PC-3 (cell line): Measurements from ENCODE around the gene NTM. TPM values are rescaled to one million over a fixed set of nuclear protein-coding genes. Genes with fewer than 3 reads are reported as not detected.

Source experiments
- ATAC-seq: fragments of 200-7000 bp; cut with Tn5 transposase; 2 replicates; pipeline ENCODE4 v1.9.1; 2020; ENCODE audit warnings: mild to moderate bottlenecking, moderate library complexity
- BruUV-seq: library from RNA; stranded (reverse); fragments of 400-500 nt; replicated peaks from 2 replicates; lab custom pipeline; 2021; lab: Mats Ljungman, UMichigan
- CTCF ChIA-PET: fragments of 300-600 bp; sonication (Branson Sonifier 250); formaldehyde crosslinking; loops from one replicate; lab custom pipeline; 2022; ENCODE audit warnings: antibody characterized with exemption; lab: Charles Lee
- POLR2A ChIA-PET: fragments of 300-600 bp; sonication (Branson Sonifier 250); formaldehyde crosslinking; loops from one replicate; lab custom pipeline; 2022; ENCODE audit warnings: antibody characterized with exemption; ENCODE audit not compliant: unreplicated experiment; lab: Charles Lee
- DNase-seq: peaks from one replicate; pipeline ENCODE4 v3.0.0-alpha.2; 2015
- H2AFZ ChIP-seq: fragments of 300-600 bp; sonication (generic); 2 replicates; pipeline ENCODE4 v1.6.0; 2016; ENCODE audit warnings: antibody characterized with exemption, low read length
- H3F3A ChIP-seq: fragments of 300-600 bp; sonication (generic); one replicate; pipeline ENCODE4 v1.6.0; 2017; ENCODE audit warnings: antibody characterized with exemption, low read length, control low read depth, mild to moderate bottlenecking; ENCODE audit not compliant: unreplicated experiment
- H3K27ac ChIP-seq: fragments of 300-600 bp; sonication (generic); 2 replicates; pipeline ENCODE4 v1.5.1; 2016; ENCODE audit warnings: mild to moderate bottlenecking, low read length
- H3K27me3 ChIP-seq: fragments of 300-600 bp; sonication (generic); 2 replicates; pipeline ENCODE4 v1.6.1; 2016; ENCODE audit warnings: low read length, mixed read lengths
- H3K36me3 ChIP-seq: fragments of 300-600 bp; sonication (generic); 2 replicates; pipeline ENCODE4 v1.6.1; 2016; ENCODE audit warnings: low read depth, mixed run types, low read length, mixed read lengths
- H3K4me1 ChIP-seq: fragments of 300-600 bp; sonication (generic); 2 replicates; pipeline ENCODE4 v1.5.1; 2016; ENCODE audit warnings: low read length; ENCODE audit not compliant: insufficient read depth
- H3K4me2 ChIP-seq: fragments of 300-600 bp; sonication (generic); 2 replicates; pipeline ENCODE4 v1.6.0; 2016; ENCODE audit warnings: low read length
- H3K4me3 ChIP-seq: fragments of 300-600 bp; sonication (generic); 2 replicates; pipeline ENCODE4 v1.5.1; 2016; ENCODE audit warnings: mild to moderate bottlenecking, low read length, mixed read lengths
- H3K79me2 ChIP-seq: fragments of 300-600 bp; sonication (generic); 2 replicates; pipeline ENCODE4 v1.6.1; 2017; ENCODE audit warnings: low read length, mixed read lengths
- H3K9ac ChIP-seq: fragments of 300-600 bp; sonication (generic); 2 replicates; pipeline ENCODE4 v1.6.0; 2016; ENCODE audit warnings: mild to moderate bottlenecking, low read length
- H3K9me2 ChIP-seq: fragments of 300-600 bp; sonication (generic); replicated peaks from 2 replicates; pipeline ENCODE4 v1.6.1; 2016; ENCODE audit warnings: mixed run types, low read length, mixed read lengths
- H3K9me3 ChIP-seq: fragments of 300-600 bp; sonication (generic); 2 replicates; pipeline ENCODE4 v1.6.1; 2016; ENCODE audit warnings: low read length, mixed read lengths
- H4K20me1 ChIP-seq: fragments of 300-600 bp; sonication (generic); 2 replicates; pipeline ENCODE4 v1.6.1; 2016; ENCODE audit warnings: low read length, mixed read lengths
- EZH2 ChIP-seq: fragments of 300-600 bp; sonication (generic); IDR thresholded peaks from one replicate; pipeline ENCODE4 v1.6.1; 2017; ENCODE audit warnings: antibody characterized with exemption, mild to moderate bottlenecking, low read length; ENCODE audit not compliant: unreplicated experiment
- EZH2phosphoT487 ChIP-seq: fragments of 300-600 bp; sonication (generic); IDR thresholded peaks from 2 replicates; pipeline ENCODE4 v1.6.1; 2018; ENCODE audit warnings: mild to moderate bottlenecking, antibody characterized with exemption, low read length, borderline replicate concordance
- intact Hi-C: fragments of 100-400 bp; cut with micrococcal nuclease; formaldehyde crosslinking; loops from 2 replicates; pipeline ENCODE4 v1.9.0; 2023
- total RNA-seq: library from RNA; depleted of rRNA; stranded (reverse); fragments of >200 nt; gene quantifications from 2 replicates; pipeline ENCODE4 v1.2.3, GENCODE V29; 2014
- TF ChIP-seq, protein P1 (sequence below): fragments of 300-600 bp; sonication (generic); conservative IDR thresholded peaks from 2 replicates; pipeline ENCODE4 v1.5.1; 2017; ENCODE audit warnings: antibody characterized with exemption, low read depth, mild to moderate bottlenecking, low read length

Gene NTM
- total RNA-seq, 1 experiment from 2014 or later = not detected

DNA sequence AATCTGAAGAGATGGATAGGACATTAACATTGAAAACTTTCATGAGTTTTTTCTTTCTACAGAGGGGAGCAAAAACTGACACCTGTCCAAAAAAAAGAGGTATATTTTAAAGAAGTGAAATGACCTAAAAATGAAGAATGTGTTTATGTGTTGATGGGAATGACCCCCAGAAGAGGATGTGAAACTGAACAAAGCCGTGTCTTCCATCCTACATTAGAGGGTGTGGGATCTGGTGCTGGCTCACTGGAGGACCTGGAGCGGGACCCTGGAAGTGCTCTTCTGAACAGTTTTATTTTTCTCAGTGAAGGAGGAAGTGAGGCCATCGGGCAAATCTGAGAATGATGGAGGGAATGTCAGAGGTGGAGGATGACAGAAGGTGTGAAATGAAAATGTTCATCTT is 470.1 kb downstream of the NTM start:
- H3K27me3 ChIP-seq = peaks cover 31% of the 10 kb centered on the region
- TF ChIP-seq EZH2phosphoT487 = no peak
- TF ChIP-seq, protein P1, sequence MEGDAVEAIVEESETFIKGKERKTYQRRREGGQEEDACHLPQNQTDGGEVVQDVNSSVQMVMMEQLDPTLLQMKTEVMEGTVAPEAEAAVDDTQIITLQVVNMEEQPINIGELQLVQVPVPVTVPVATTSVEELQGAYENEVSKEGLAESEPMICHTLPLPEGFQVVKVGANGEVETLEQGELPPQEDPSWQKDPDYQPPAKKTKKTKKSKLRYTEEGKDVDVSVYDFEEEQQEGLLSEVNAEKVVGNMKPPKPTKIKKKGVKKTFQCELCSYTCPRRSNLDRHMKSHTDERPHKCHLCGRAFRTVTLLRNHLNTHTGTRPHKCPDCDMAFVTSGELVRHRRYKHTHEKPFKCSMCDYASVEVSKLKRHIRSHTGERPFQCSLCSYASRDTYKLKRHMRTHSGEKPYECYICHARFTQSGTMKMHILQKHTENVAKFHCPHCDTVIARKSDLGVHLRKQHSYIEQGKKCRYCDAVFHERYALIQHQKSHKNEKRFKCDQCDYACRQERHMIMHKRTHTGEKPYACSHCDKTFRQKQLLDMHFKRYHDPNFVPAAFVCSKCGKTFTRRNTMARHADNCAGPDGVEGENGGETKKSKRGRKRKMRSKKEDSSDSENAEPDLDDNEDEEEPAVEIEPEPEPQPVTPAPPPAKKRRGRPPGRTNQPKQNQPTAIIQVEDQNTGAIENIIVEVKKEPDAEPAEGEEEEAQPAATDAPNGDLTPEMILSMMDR = no peak
- no peak for TF ChIP-seq EZH2
- H3F3A ChIP-seq = no peaks in the 10 kb centered on the region
- H3K4me1 ChIP-seq = no peaks in the 10 kb centered on the region
- POLR2A ChIA-PET = no interaction called here
- H3K9me3 ChIP-seq = no peaks in the 10 kb centered on the region
- CTCF ChIA-PET = no interaction called here
- no peaks in the 10 kb centered on the region for H3K9me2 ChIP-seq
- H3K79me2 ChIP-seq = no peaks in the 10 kb centered on the region
- no peaks in the 10 kb centered on the region for H3K36me3 ChIP-seq
- no peak overlapping the region for H2AFZ ChIP-seq
- H4K20me1 ChIP-seq = no peaks in the 10 kb centered on the region
- no peak overlapping the region for H3K4me3 ChIP-seq
- H3K9ac ChIP-seq = no peak overlapping the region
- no TSS peak for BruUV-seq
- no peak overlapping the region for H3K27ac ChIP-seq
- intact Hi-C loops = no loop called here
- H3K4me2 ChIP-seq = no peak overlapping the region
- no peak for DNase-seq
- no peak for ATAC-seq

DNA sequence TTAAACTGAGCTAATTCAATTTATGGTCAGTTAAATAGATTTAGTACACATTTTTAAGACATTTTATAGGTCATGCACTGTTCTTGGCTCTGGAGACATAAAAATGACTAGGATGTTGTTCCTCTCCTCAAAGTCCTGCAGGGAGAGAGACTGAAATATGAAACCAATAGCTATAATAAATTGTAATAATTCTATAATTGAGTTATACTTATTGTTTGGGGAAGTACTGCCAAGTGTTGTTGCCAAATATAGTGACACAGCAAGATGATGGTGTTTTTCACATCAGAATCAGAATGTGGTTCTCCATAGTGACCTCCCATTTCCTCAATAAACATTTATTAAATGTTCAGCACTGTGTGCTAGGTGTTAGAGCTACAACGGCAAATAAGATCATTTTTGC is 470.6 kb downstream of the NTM start:
- H4K20me1 ChIP-seq = no peaks in the 10 kb centered on the region
- TF ChIP-seq EZH2 (no peak), EZH2phosphoT487 (no peak)
- TF ChIP-seq, protein P1 = no peak
- ChIA-PET CTCF (no interaction called here), POLR2A (no interaction called here)
- BruUV-seq = no TSS peak
- intact Hi-C loops = no loop called here
- DNase-seq (no peak), ATAC-seq (no peak)
- H3K4me2 ChIP-seq = no peak overlapping the region
- no peaks in the 10 kb centered on the region for H3K9me3 ChIP-seq
- no peaks in the 10 kb centered on the region for H3F3A ChIP-seq
- no peaks in the 10 kb centered on the region for H3K79me2 ChIP-seq
- H2AFZ ChIP-seq = no peak overlapping the region
- peaks cover 34% of the 10 kb centered on the region for H3K27me3 ChIP-seq
- no peaks in the 10 kb centered on the region for H3K9me2 ChIP-seq
- H3K4me1 ChIP-seq = no peaks in the 10 kb centered on the region
- no peak overlapping the region for H3K27ac ChIP-seq
- H3K36me3 ChIP-seq = no peaks in the 10 kb centered on the region
- H3K9ac ChIP-seq = no peak overlapping the region
- H3K4me3 ChIP-seq = no peak overlapping the region

DNA sequence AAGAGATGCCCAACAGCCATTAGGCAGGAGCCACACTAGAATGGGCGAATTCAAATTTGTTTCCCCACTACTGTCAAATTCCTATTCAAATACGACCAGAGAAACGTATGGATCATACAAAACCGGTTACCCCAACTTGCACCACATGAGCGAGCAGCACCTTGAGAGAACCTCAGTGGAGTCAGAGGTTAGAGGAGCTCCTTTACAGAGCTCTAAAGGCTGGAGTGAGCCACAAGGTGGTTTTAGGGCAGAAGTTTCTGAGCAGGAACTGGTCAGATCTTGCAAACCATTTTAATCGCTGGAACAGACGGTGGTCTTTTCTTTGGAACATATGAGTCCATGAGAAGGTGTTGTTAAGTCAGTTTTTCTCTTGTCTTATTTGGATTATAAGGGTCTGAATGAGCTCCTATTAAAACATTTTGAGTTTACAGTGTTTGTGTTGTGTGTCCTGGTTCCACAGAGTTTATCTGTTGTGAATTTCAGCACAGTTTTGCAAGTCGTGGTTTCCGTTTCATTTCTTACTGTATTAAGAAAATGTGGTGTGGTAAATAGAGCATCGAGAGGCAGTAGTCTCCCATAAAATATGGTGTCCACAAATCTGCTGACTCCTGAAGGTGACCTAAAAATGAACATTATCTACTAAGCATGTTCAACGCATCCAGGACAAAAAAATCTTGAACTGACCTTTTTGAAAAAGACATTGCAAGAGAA is 471.7 kb downstream of the NTM start:
- H4K20me1 ChIP-seq = no peaks in the 10 kb centered on the region
- ChIA-PET CTCF (no interaction called here), POLR2A (no interaction called here)
- ATAC-seq (no peak), DNase-seq (no peak)
- no peak overlapping the region for H3K27ac ChIP-seq
- no peaks in the 10 kb centered on the region for H3K9me2 ChIP-seq
- intact Hi-C loops = no loop called here
- no peaks in the 10 kb centered on the region for H3K79me2 ChIP-seq
- H3K9ac ChIP-seq = no peak overlapping the region
- H3K4me1 ChIP-seq = no peaks in the 10 kb centered on the region
- no TSS peak for BruUV-seq
- no peaks in the 10 kb centered on the region for H3K9me3 ChIP-seq
- no peak overlapping the region for H3K4me2 ChIP-seq
- no peaks in the 10 kb centered on the region for H3K36me3 ChIP-seq
- no peak overlapping the region for H3K4me3 ChIP-seq
- TF ChIP-seq EZH2 = no peak
- TF ChIP-seq, protein P1 = no peak
- no peak for TF ChIP-seq EZH2phosphoT487
- H3F3A ChIP-seq = no peaks in the 10 kb centered on the region
- H3K27me3 ChIP-seq = peaks cover 38% of the 10 kb centered on the region
- no peak overlapping the region for H2AFZ ChIP-seq
